ENCODE measurements around the gene GATAD2A.

DNA sequence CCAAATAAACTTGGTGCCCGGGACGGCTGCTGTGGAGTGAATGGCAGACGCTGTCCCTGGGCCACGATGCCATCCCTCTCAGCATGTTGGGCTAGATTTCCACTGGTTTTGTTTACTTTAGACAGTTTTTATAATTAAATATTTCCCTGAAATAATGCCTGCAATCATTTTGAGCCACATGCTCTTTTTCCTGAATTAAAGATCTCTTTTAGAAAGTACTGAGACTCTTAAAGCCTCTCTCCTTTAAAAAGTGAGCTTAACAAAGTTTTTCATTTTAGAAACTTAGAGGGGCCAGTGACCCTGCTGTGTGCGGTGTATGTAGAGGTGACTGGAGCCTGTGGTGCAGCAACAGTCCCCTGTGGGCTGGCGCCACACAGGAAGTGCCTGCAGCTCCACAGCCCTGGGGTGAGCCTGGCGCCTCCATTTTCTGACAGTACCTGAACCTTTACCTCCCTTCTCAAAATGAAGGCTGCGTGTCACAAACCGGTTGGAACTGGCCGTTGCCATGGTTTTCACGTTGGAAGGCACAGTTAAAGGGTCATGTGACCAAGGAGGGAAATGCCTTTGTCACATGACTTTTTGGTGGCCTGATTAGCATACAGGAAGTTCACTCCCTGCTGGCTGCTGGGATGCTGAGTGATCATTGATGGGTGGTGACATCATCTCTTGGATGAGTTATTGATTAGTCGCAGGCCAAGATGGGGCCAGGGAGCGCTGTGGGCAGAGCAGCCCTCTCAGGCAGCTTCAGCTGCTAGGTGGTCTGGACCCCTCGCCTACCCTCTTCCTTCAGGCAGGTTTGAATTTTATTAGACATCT, 83.6 kb downstream of the GATAD2A start:
- TF ChIP-seq POLR2A (IDR thresholded peaks at IDR 0.05; ENCODE audit: low read depth, low read length) (peak; percentile 68), POLR2AphosphoS5 (IDR thresholded peaks at IDR 0.05; ENCODE audit: low read depth, low read length) (peak; percentile 56; the same call in 1 of the 2 replicates), TAF1 (IDR thresholded peaks at IDR 0.05; ENCODE audit: borderline replicate concordance, low read depth, low read length) (peak; percentile 48; the same call in 1 of the 2 replicates)
